ENCODE results near the gene PNMA6A.
"Not testable (repeated sequence)": the region's sequence is repeated elsewhere in the genome, so short reads cannot be mapped to it uniquely, and the experiment has no call there.

The PNMA6A gene

GRCh38 chrX:153074262-153074899 is 2.1 kb downstream of the PNMA6A start:
- H3K36me3 ChIP-seq (replicated peaks; ENCODE audit: insufficient read depth, low read length): no peaks in the 10 kb centered on the region
- no peaks in the 10 kb centered on the region for H3K9me3 ChIP-seq (replicated peaks; ENCODE audit: insufficient read depth, low read length)

GRCh38 chrX:153074935-153075334 is 2.7 kb downstream of the PNMA6A start:
- Histone ChIP-seq H3K4me1 (ENCODE audit: low read length) (no peaks in the 10 kb centered on the region), H3K9me3 (replicated peaks; ENCODE audit: insufficient read depth, low read length) (no peaks in the 10 kb centered on the region), H4K20me1 (ENCODE audit: insufficient read depth, low read length) (no peaks in the 10 kb centered on the region), H3K9me2 (replicated peaks; ENCODE audit: insufficient read depth, low read length) (no peaks in the 10 kb centered on the region), H3K27ac (ENCODE audit: low read length) (no peak overlapping the region), H3K36me3 (replicated peaks; ENCODE audit: insufficient read depth, low read length) (no peaks in the 10 kb centered on the region), H3K79me2 (ENCODE audit: low read length) (no peaks in the 10 kb centered on the region), H3K4me3 (ENCODE audit: low read length) (no peak overlapping the region), H2AFZ (ENCODE audit: low read length) (no peak overlapping the region), H3K27me3 (replicated peaks; ENCODE audit: insufficient read depth, low read length) (no peaks in the 10 kb centered on the region), H3K9ac (ENCODE audit: low read length) (no peak overlapping the region), H3F3A (ENCODE audit: insufficient read depth, low read length) (no peaks in the 10 kb centered on the region), H3K4me2 (ENCODE audit: low read depth, low read length) (no peak overlapping the region)
- no peak for DNase-seq
- TF ChIP-seq EZH2 (optimal IDR thresholded peaks at IDR 0.05; ENCODE audit: low read depth, low read length) (no peak), EZH2phosphoT487 (IDR thresholded peaks at IDR 0.05; ENCODE audit: low read length) (no peak), CTCF (IDR thresholded peaks at IDR 0.05; ENCODE audit: low read length) (no peak)

More at GRCh38 chrX:153074262-153074899, 2.1 kb downstream of the PNMA6A start:
- Histone ChIP-seq H3K4me3 (ENCODE audit: low read length) (no peak overlapping the region), H3K4me1 (ENCODE audit: low read length) (no peaks in the 10 kb centered on the region), H4K20me1 (ENCODE audit: insufficient read depth, low read length) (no peaks in the 10 kb centered on the region), H3F3A (ENCODE audit: insufficient read depth, low read length) (no peaks in the 10 kb centered on the region), H3K27ac (ENCODE audit: low read length) (no peak overlapping the region), H3K27me3 (replicated peaks; ENCODE audit: insufficient read depth, low read length) (no peaks in the 10 kb centered on the region), H3K79me2 (ENCODE audit: low read length) (no peaks in the 10 kb centered on the region), H2AFZ (ENCODE audit: low read length) (no peak overlapping the region), H3K9ac (ENCODE audit: low read length) (no peak overlapping the region), H3K4me2 (ENCODE audit: low read depth, low read length) (no peak overlapping the region), H3K9me2 (replicated peaks; ENCODE audit: insufficient read depth, low read length) (no peaks in the 10 kb centered on the region)
- no peak for DNase-seq
- TF ChIP-seq CTCF (IDR thresholded peaks at IDR 0.05; ENCODE audit: low read length): no peak
- no peak for TF ChIP-seq EZH2 (optimal IDR thresholded peaks at IDR 0.05; ENCODE audit: low read depth, low read length)
- TF ChIP-seq EZH2phosphoT487 (IDR thresholded peaks at IDR 0.05; ENCODE audit: low read length): no peak

GRCh38 chrX:153075366-153075765 is 3.1 kb downstream of the PNMA6A start:
- H3K4me2 ChIP-seq (ENCODE audit: low read depth, low read length): no peak overlapping the region
- no peak overlapping the region for H3K9ac ChIP-seq (ENCODE audit: low read length)
- H3K27me3 ChIP-seq (replicated peaks; ENCODE audit: insufficient read depth, low read length): no peaks in the 10 kb centered on the region
- H3K9me3 ChIP-seq (replicated peaks; ENCODE audit: insufficient read depth, low read length): no peaks in the 10 kb centered on the region
- no peaks in the 10 kb centered on the region for H3F3A ChIP-seq (ENCODE audit: insufficient read depth, low read length)
- no peaks in the 10 kb centered on the region for H3K79me2 ChIP-seq (ENCODE audit: low read length)
- no peaks in the 10 kb centered on the region for H3K9me2 ChIP-seq (replicated peaks; ENCODE audit: insufficient read depth, low read length)
- no peak overlapping the region for H2AFZ ChIP-seq (ENCODE audit: low read length)
- H4K20me1 ChIP-seq (ENCODE audit: insufficient read depth, low read length): no peaks in the 10 kb centered on the region
- H3K4me1 ChIP-seq (ENCODE audit: low read length): no peaks in the 10 kb centered on the region
- no peak for DNase-seq
- no peak overlapping the region for H3K27ac ChIP-seq (ENCODE audit: low read length)
- TF ChIP-seq CTCF (IDR thresholded peaks at IDR 0.05; ENCODE audit: low read length): no peak
- TF ChIP-seq EZH2phosphoT487 (IDR thresholded peaks at IDR 0.05; ENCODE audit: low read length): no peak
- TF ChIP-seq EZH2 (optimal IDR thresholded peaks at IDR 0.05; ENCODE audit: low read depth, low read length): no peak
- H3K4me3 ChIP-seq (ENCODE audit: low read length): no peak overlapping the region
- H3K36me3 ChIP-seq (replicated peaks; ENCODE audit: insufficient read depth, low read length): no peaks in the 10 kb centered on the region

- not testable (repeated sequence) for H3K4me3 ChIP-seq (ENCODE audit: low read length); H3K79me2 ChIP-seq (ENCODE audit: low read length); H3K9ac ChIP-seq (ENCODE audit: low read length); H2AFZ ChIP-seq (ENCODE audit: low read length); H3F3A ChIP-seq (ENCODE audit: insufficient read depth, low read length); H3K9me3 ChIP-seq (replicated peaks; ENCODE audit: insufficient read depth, low read length); H3K27ac ChIP-seq (ENCODE audit: low read length); H4K20me1 ChIP-seq (ENCODE audit: insufficient read depth, low read length); H3K4me2 ChIP-seq (ENCODE audit: low read depth, low read length); H3K4me1 ChIP-seq (ENCODE audit: low read length); DNase-seq; H3K27me3 ChIP-seq (replicated peaks; ENCODE audit: insufficient read depth, low read length); H3K36me3 ChIP-seq (replicated peaks; ENCODE audit: insufficient read depth, low read length); H3K9me2 ChIP-seq (replicated peaks; ENCODE audit: insufficient read depth, low read length)
Observed at GRCh38 chrX:153077437-153078135, 5.3 kb downstream of the PNMA6A start.

- H3K36me3 ChIP-seq (replicated peaks; ENCODE audit: insufficient read depth, low read length); H2AFZ ChIP-seq (ENCODE audit: low read length); DNase-seq; H3K9me2 ChIP-seq (replicated peaks; ENCODE audit: insufficient read depth, low read length); H3K4me3 ChIP-seq (ENCODE audit: low read length); H4K20me1 ChIP-seq (ENCODE audit: insufficient read depth, low read length); H3K9me3 ChIP-seq (replicated peaks; ENCODE audit: insufficient read depth, low read length); H3K4me1 ChIP-seq (ENCODE audit: low read length); H3K27ac ChIP-seq (ENCODE audit: low read length); H3K27me3 ChIP-seq (replicated peaks; ENCODE audit: insufficient read depth, low read length); H3F3A ChIP-seq (ENCODE audit: insufficient read depth, low read length); H3K4me2 ChIP-seq (ENCODE audit: low read depth, low read length); H3K9ac ChIP-seq (ENCODE audit: low read length); H3K79me2 ChIP-seq (ENCODE audit: low read length): not testable (repeated sequence)
Observed at GRCh38 chrX:153083238-153083923, 11.1 kb downstream of the PNMA6A start.

Measured in MM.1S (cell line).